Gastroesophageal sphincter (tissue), 4 donors: ENCODE results near the gene KCNK4. TPM values are rescaled to one million over a fixed set of nuclear protein-coding genes. Genes with fewer than 3 reads are reported as not detected.
A peak's percentile ranks its signal among the peaks of the same experiment; 100 is the strongest.

Source experiments
- ATAC-seq: fragments of 150-250 bp; one replicate; pipeline ENCODE4 v1.9.1; 2016; ENCODE audit warnings: mild to moderate bottlenecking, moderate library complexity
- H3K27ac ChIP-seq, 4 donors: fragments of 200-600 bp; sonication (generic) in 3 of 4; 1 replicate in 3 of 4; 2 replicates in 1 of 4; pipeline ENCODE4 v1.5.1; 2016 to 2019
- H3K27me3 ChIP-seq: fragments of 200-600 bp; sonication (generic); one replicate; pipeline ENCODE4 v1.5.1; 2019
- H3K36me3 ChIP-seq, 2 donors: fragments of 200-600 bp; sonication (generic); one replicate each; pipeline ENCODE4 v1.5.1; 2019; ENCODE audit warnings: control low read depth in 1 of 2
- H3K4me1 ChIP-seq, 3 donors: fragments of 200-600 bp; sonication (generic); 1 replicate in 2 of 3; 2 replicates in 1 of 3; pipeline ENCODE4 v1.5.1; 2016 to 2019; ENCODE audit warnings: control low read depth in 2 of 3
- H3K4me3 ChIP-seq, 2 donors: fragments of 200-600 bp; sonication (generic); one replicate each; pipeline ENCODE4 v1.5.1; 2019; ENCODE audit warnings: mild to moderate bottlenecking in 1 of 2, moderate library complexity in 1 of 2
- H3K9me3 ChIP-seq, 3 donors: fragments of 200-600 bp; sonication (generic); one replicate each; pipeline ENCODE4 v1.5.1; 2017 to 2019; ENCODE audit warnings: control low read depth in 2 of 3
- EP300 ChIP-seq: sonication (generic); formaldehyde crosslinking; IDR thresholded peaks from one replicate; pipeline ENCODE4 v1.6.1; 2017; ENCODE audit warnings: antibody characterized with exemption, mild to moderate bottlenecking
- POLR2A ChIP-seq, 2 donors: fragments of 450-650 bp; IDR thresholded peaks; one replicate each; pipeline ENCODE4 v1.6.1; 2017; ENCODE audit warnings: antibody characterized with exemption in 2 of 2, mild to moderate bottlenecking in 2 of 2, moderate library complexity in 1 of 2
- POLR2AphosphoS5 ChIP-seq: sonication (generic); formaldehyde crosslinking; IDR thresholded peaks from one replicate; pipeline ENCODE4 v1.6.1; 2017; ENCODE audit warnings: antibody characterized with exemption
- WGBS, 2 donors: methylation state at CpG; one replicate each; pipeline ENCODE4 v1.1.5; 2018; ENCODE audit warnings: low coverage in 1 of 2; 5-methylcytosine and 5-hydroxymethylcytosine counted together
- total RNA-seq, 4 donors: library from RNA; depleted of rRNA; stranded (reverse); fragments of >200 nt; gene quantifications; one replicate each; pipeline ENCODE4 v1.1.0, GENCODE V29; 2016
- TF ChIP-seq, protein P1 (sequence below), 4 experiments: fragments of 200-600 bp in 2 of 4; fragments of 450-650 bp in 2 of 4; sonication (generic) in 1 of 4; IDR thresholded peaks; one replicate each; pipeline ENCODE4 v1.5.1; 2017 to 2019; ENCODE audit warnings: antibody characterized with exemption in 4 of 4, mild to moderate bottlenecking in 2 of 4, moderate library complexity in 2 of 4

The KCNK4 gene
- total RNA-seq, 4 donors from 2014 or later: 0.31 TPM; not detected in 3

DNA sequence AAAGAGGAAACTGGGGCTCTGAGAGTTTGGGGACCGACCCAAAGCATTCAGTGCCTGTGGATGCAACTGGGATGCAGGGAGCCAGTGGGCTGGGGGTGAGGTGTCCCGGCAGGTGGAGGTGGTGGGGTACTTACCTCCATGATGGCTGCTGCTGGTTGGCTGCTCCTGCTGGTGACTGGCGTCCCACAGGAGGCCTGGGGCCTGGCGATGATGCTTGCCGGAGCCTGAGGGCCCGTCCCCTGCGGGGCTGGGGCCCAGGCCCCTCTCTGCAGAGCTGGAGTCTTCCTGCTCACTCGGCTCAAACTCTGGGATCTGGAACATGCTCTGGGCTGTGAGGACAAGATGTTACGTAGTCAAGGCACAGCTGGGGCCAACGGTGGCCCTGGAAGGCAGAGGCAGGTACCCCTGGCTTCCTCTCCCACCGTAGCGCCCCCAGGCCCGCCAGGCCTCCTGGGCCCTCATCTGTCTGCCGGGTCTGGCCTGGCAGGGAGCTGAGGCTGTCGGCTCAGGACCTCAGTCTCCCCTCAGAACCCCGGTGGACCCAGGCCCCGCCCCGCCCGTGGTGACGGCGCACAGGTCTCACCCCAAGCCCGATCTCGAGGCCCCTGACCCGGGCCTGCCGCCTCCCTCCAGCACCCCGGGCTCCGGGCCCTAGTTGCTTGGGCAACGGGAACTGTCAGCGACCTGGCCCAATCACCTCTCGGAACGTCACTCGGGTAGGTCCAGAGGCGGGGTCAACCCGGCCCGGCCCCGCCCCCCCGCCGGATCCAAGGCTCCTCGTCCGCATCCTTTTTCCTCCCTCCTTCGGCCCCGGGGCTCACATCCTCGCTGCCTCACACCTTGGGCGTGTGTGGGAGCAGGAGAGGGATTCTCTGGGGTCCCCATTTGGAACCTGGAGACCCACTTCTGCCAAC lies 6.8 kb upstream of the KCNK4 start, which contains the start of gene BAD:
Gene BAD (minus strand): TSS at position 618 of the 914 bp plus-strand sequence. CDS start 297 bp downstream, at position 321.
- no peaks in the 10 kb centered on the region for H3K9me3 ChIP-seq
- peaks cover 0 to 46% of the 10 kb centered on the region in 2 donors for H3K36me3 ChIP-seq
- no peaks in the 10 kb centered on the region for H3K27me3 ChIP-seq
- peak within 1 kb of the TSS; percentile 72 for H3K4me3 ChIP-seq
- TF ChIP-seq POLR2AphosphoS5 (peak; percentile 49), EP300 (no peak), POLR2A (IDR thresholded peaks at IDR 0.05) (peak in 1 of 2 donors; percentile 56)
- TF ChIP-seq, protein P1, sequence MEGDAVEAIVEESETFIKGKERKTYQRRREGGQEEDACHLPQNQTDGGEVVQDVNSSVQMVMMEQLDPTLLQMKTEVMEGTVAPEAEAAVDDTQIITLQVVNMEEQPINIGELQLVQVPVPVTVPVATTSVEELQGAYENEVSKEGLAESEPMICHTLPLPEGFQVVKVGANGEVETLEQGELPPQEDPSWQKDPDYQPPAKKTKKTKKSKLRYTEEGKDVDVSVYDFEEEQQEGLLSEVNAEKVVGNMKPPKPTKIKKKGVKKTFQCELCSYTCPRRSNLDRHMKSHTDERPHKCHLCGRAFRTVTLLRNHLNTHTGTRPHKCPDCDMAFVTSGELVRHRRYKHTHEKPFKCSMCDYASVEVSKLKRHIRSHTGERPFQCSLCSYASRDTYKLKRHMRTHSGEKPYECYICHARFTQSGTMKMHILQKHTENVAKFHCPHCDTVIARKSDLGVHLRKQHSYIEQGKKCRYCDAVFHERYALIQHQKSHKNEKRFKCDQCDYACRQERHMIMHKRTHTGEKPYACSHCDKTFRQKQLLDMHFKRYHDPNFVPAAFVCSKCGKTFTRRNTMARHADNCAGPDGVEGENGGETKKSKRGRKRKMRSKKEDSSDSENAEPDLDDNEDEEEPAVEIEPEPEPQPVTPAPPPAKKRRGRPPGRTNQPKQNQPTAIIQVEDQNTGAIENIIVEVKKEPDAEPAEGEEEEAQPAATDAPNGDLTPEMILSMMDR (IDR thresholded peaks at IDR 0.05): no peak
- peaks cover 0 to 54% (median 22%) of the 10 kb centered on the region in 3 donors for H3K4me1 ChIP-seq
- H3K27ac ChIP-seq: peak within 1 kb of the TSS; percentile 87 to 97 (median 94)
- ATAC-seq: peak; percentile 93
- WGBS, 2 donors: 0 to 6% methylated on average over 2 to 3 of the region's 44 CpGs

DNA sequence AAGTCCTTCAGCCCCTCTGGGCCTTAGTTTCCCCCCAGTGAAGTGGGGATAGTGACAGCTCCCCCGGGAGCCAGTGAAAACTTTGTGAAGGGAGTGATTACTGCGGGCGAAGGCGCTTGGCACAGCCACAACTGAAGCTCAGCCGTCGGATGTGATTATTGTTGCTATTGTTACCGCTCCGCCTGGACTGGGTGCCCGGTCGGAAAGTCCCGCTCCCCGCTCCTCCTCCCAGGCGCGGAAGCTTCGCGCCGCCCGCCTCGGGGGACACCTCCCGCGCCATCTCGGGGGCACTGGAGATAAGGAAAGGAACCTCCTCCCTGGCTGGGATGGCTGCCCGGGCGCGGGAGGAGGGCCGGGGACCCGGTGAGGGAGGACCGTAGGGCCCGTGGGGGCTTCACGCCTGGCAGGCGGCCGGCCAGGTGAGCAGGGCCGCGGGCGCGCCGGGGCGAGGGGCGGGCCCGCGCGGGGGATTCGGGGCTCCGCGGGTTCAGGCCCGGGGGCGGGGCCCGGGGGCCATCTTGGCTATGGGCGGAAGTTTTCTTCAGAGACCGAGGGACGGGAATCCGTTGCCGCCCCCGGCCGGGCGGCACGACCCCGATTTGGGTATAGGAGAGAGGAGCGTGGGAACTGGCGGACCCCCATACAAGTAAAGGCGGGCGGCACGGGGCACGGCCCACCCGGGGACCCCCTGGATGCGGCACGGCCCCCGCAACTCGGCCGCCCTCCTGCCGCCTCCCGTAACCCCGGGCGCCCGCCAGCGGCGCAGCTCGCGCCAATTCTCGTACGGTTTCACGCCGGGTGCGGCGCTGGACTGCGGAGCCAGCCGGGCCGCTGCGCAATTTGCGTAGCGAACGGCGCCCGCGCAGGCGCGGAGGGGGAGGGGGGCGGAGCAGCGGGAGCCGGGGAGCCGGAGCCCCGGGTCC lies 5.9 kb upstream of the KCNK4 start, which contains the start of gene GPR137:
Gene GPR137 (plus strand): TSS at position 887 of the 923 bp plus-strand sequence. CDS start 677 bp downstream, outside the sequence.
- Histone ChIP-seq H3K27ac (peak within 1 kb of the TSS; percentile 87 to 97 (median 94)), H3K4me3 (peak within 1 kb of the TSS; percentile 72), H3K9me3 (no peaks in the 10 kb centered on the region), H3K27me3 (peaks cover 8% of the 10 kb centered on the region), H3K4me1 (peaks cover 0 to 54% (median 22%) of the 10 kb centered on the region in 3 donors), H3K36me3 (peaks cover 0 to 48% of the 10 kb centered on the region in 2 donors)
- 0% methylated on average over 6 of the region's 102 CpGs; no CpG with 5 or more reads in 1 of the 2 donors for WGBS, 2 donors
- TF ChIP-seq POLR2AphosphoS5: peak; percentile 23
- TF ChIP-seq EP300: no peak
- TF ChIP-seq POLR2A (IDR thresholded peaks at IDR 0.05): peak; percentile 33 to 40
- TF ChIP-seq, protein P1 (IDR thresholded peaks at IDR 0.05): peak in 1 of 4 experiments; percentile 17
- peak; percentile 79 for ATAC-seq

GRCh38 chr11:64285885-64286800 lies 5.0 kb upstream of the KCNK4 start:
- Histone ChIP-seq H3K4me1 (peaks cover 0 to 57% (median 25%) of the 10 kb centered on the region in 3 donors), H3K27ac (peak overlapping the region; percentile 87 to 97 (median 94)), H3K27me3 (peaks cover 17% of the 10 kb centered on the region), H3K9me3 (no peaks in the 10 kb centered on the region), H3K4me3 (peak overlapping the region; percentile 72), H3K36me3 (peaks cover 0 to 41% of the 10 kb centered on the region in 2 donors)
- no peak for ATAC-seq
- WGBS, 2 donors: 67 to 87% methylated on average over 3 to 13 of the region's 40 CpGs
- no peak for TF ChIP-seq POLR2A (IDR thresholded peaks at IDR 0.05)
- TF ChIP-seq POLR2AphosphoS5: no peak
- TF ChIP-seq, protein P1 (IDR thresholded peaks at IDR 0.05): no peak
- no peak for TF ChIP-seq EP300

DNA sequence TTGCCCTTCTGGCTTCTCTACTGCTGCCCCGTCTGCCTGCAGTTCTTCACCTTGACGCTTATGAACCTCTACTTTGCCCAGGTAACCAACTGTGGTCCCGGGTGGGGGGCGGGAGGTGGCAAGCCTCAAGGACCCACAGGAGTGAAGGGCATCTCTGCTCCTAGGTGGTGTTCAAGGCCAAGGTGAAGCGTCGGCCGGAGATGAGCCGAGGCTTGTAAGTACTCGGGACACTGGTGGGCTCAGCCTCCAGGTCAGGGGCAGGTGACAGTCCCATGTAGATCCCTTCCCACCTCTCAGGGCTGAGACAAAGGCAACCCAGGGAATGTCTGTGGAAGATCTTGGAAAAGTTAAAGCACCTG lies 4.3 kb upstream of the KCNK4 start:
- Histone ChIP-seq H3K27ac (no peak overlapping the region), H3K9me3 (no peaks in the 10 kb centered on the region), H3K27me3 (peaks cover 23% of the 10 kb centered on the region), H3K4me3 (no peak overlapping the region), H3K4me1 (peaks cover 0 to 57% (median 30%) of the 10 kb centered on the region in 3 donors), H3K36me3 (peaks cover 0 to 35% of the 10 kb centered on the region in 2 donors)
- WGBS, 2 donors: 81% methylated on average over 3 of the region's 9 CpGs; no CpG with 5 or more reads in 1 of the 2 donors
- TF ChIP-seq POLR2A (IDR thresholded peaks at IDR 0.05) (no peak), POLR2AphosphoS5 (no peak), EP300 (no peak)
- TF ChIP-seq, protein P1 (IDR thresholded peaks at IDR 0.05): no peak
- no peak for ATAC-seq
